Esophagus squamous epithelium (tissue), 5 donors: ENCODE measurements around the gene CNTNAP2. TPM values are rescaled to one million over a fixed set of nuclear protein-coding genes. Genes with fewer than 3 reads are reported as not detected.
"Not testable (repeated sequence)": the region's sequence is repeated elsewhere in the genome, so short reads cannot be mapped to it uniquely, and the experiment has no call there.

Experiments
- DNase-seq: peaks from one replicate; lab custom pipeline; 2025; lab: John Stamatoyannopoulos, UW
- H3K27ac ChIP-seq, 4 donors: fragments of 200-600 bp; sonication (generic); one replicate each; pipeline ENCODE4 v1.5.1; 2016 to 2019; ENCODE audit warnings: mild to moderate bottlenecking in 1 of 4
- H3K27me3 ChIP-seq, 4 donors: fragments of 200-600 bp; sonication (generic); 1 replicate in 3 of 4; 2 replicates in 1 of 4; pipeline versions ENCODE4 v1.5.1 to v1.6.0; 2017 to 2021; ENCODE audit warnings: antibody characterized with exemption in 1 of 4
- H3K36me3 ChIP-seq, 3 donors: fragments of 200-600 bp; sonication (generic); one replicate each; pipeline ENCODE4 v1.5.1; 2016 to 2019
- H3K4me1 ChIP-seq, 3 donors: fragments of 200-600 bp; sonication (generic); one replicate each; pipeline ENCODE4 v1.5.1; 2017 to 2019
- H3K4me3 ChIP-seq, 4 donors: fragments of 200-600 bp; sonication (generic); 1 replicate in 3 of 4; 2 replicates in 1 of 4; pipeline ENCODE4 v1.5.1; 2016 to 2019; ENCODE audit warnings: mild to moderate bottlenecking in 2 of 4, moderate library complexity in 1 of 4
- H3K9me3 ChIP-seq, 3 donors: fragments of 200-600 bp; sonication (generic); one replicate each; pipeline ENCODE4 v1.5.1; 2016 to 2019
- POLR2A ChIP-seq, 4 donors: fragments of 450-650 bp; IDR thresholded peaks; one replicate each; pipeline ENCODE4 v1.6.1; 2017; ENCODE audit warnings: antibody characterized with exemption in 4 of 4, mild to moderate bottlenecking in 4 of 4, moderate library complexity in 3 of 4
- WGBS, 2 donors: methylation state at CpG; one replicate each; pipeline ENCODE4 v1.1.5; 2018; 5-methylcytosine and 5-hydroxymethylcytosine counted together
- intact Hi-C: fragments of 100-400 bp; cut with DNase I; formaldehyde crosslinking; loops from one replicate; pipeline ENCODE4 v1.15.0; 2022
- total RNA-seq, 4 donors: library from RNA; depleted of rRNA; stranded (reverse); fragments of >200 nt; gene quantifications; one replicate each; pipeline ENCODE4 v1.1.0, GENCODE V29; 2016
- TF ChIP-seq, protein P1 (sequence below), 6 experiments: fragments of 450-650 bp in 4 of 6; fragments of 200-600 bp in 2 of 6; sonication (generic) in 2 of 6; IDR thresholded peaks; one replicate each; pipeline ENCODE4 v1.5.1; 2016 to 2019; ENCODE audit warnings: antibody characterized with exemption in 6 of 6, mild to moderate bottlenecking in 4 of 6, moderate library complexity in 4 of 6
- donor health status: DM: yes; HTN: yes; CAD: no.

The CNTNAP2 gene
- total RNA-seq, 4 donors from 2014 or later, result 0.95 to 2.3 (median 1.2) TPM

DNA sequence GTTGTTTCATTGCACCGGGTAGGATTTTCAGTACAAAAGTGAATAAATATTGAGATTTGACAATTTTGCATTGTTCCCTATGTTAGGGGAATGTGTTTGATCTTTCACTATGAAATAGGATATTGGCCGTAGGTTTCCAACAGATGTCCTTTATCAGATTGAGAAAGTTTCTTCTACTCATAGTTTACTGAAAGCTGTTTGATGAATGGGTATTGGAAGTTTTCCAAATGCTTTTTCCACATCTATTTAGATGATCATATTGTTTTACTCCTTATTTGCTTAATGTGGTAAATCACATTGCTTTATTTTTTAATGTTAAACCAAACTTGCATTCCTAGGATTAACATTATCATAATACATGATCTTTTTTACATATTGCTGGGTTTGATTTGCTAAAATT, 2296.1 kb downstream of the CNTNAP2 start:
- no peak for TF ChIP-seq POLR2A (IDR thresholded peaks at IDR 0.05)
- TF ChIP-seq, protein P1, sequence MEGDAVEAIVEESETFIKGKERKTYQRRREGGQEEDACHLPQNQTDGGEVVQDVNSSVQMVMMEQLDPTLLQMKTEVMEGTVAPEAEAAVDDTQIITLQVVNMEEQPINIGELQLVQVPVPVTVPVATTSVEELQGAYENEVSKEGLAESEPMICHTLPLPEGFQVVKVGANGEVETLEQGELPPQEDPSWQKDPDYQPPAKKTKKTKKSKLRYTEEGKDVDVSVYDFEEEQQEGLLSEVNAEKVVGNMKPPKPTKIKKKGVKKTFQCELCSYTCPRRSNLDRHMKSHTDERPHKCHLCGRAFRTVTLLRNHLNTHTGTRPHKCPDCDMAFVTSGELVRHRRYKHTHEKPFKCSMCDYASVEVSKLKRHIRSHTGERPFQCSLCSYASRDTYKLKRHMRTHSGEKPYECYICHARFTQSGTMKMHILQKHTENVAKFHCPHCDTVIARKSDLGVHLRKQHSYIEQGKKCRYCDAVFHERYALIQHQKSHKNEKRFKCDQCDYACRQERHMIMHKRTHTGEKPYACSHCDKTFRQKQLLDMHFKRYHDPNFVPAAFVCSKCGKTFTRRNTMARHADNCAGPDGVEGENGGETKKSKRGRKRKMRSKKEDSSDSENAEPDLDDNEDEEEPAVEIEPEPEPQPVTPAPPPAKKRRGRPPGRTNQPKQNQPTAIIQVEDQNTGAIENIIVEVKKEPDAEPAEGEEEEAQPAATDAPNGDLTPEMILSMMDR (IDR thresholded peaks at IDR 0.05), result no peak
- H3K4me1 ChIP-seq, result no peaks in the 10 kb centered on the region
- intact Hi-C loops, result no loop called here
- WGBS, 2 donors, result 49 to 58% methylated on average over 2 of the region's 2 CpGs
- no peak overlapping the region for H3K27ac ChIP-seq
- H3K9me3 ChIP-seq, result no peaks in the 10 kb centered on the region
- no peak overlapping the region for H3K4me3 ChIP-seq
- no peaks in the 10 kb centered on the region for H3K27me3 ChIP-seq
- DNase-seq, result no peak
- H3K36me3 ChIP-seq, result no peaks in the 10 kb centered on the region

- H3K27me3 ChIP-seq, result peaks cover 0 to 8% (median 0%) of the 10 kb centered on the region in 4 donors
- 76 to 77% methylated on average over 11 of the region's 11 CpGs for WGBS, 2 donors
- TF ChIP-seq, protein P1 (IDR thresholded peaks at IDR 0.05), result no peak
- TF ChIP-seq POLR2A (IDR thresholded peaks at IDR 0.05), result no peak
- no peaks in the 10 kb centered on the region for H3K9me3 ChIP-seq
- H3K27ac ChIP-seq, result no peak overlapping the region
- H3K4me1 ChIP-seq, result no peaks in the 10 kb centered on the region
- H3K4me3 ChIP-seq, result no peak overlapping the region
- H3K36me3 ChIP-seq, result no peaks in the 10 kb centered on the region
- intact Hi-C loops, result no loop called here
- DNase-seq, result no peak
Measured at GRCh38 chr7:148419856-148420832, 2303.5 kb downstream of the CNTNAP2 start.

DNA sequence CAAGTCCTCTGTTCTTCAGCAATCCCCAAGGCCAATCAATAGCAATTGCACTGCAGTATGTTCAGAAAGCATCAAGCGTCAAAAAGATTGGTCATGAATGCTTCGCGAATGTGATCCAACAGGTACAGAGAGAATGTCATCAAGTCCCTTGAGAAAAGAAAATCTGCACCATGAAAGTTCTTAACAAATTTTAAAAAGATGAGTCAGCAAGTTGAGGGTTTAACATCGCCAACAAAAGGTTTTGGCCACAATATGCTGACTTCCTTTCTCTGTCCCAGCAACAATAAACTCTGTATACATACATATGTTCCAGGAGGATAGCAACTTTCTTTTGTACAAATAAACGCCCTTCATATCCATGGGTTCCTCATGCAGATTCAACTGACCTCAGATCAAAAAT, 2305.4 kb downstream of the CNTNAP2 start:
- no peak overlapping the region for H3K27ac ChIP-seq
- no peaks in the 10 kb centered on the region for H3K9me3 ChIP-seq
- 78 to 82% methylated on average over 5 of the region's 5 CpGs for WGBS, 2 donors
- no peaks in the 10 kb centered on the region for H3K36me3 ChIP-seq
- intact Hi-C loops, result no loop called here
- no peak for DNase-seq
- H3K4me3 ChIP-seq, result no peak overlapping the region
- H3K4me1 ChIP-seq, result no peaks in the 10 kb centered on the region
- H3K27me3 ChIP-seq, result peaks cover 0 to 8% (median 0%) of the 10 kb centered on the region in 4 donors
- no peak for TF ChIP-seq POLR2A (IDR thresholded peaks at IDR 0.05)
- TF ChIP-seq, protein P1 (IDR thresholded peaks at IDR 0.05), result no peak

GRCh38 chr7:148426393-148426792, 2309.8 kb downstream of the CNTNAP2 start:
- H3K9me3 ChIP-seq, H3K27ac ChIP-seq, DNase-seq, H3K4me1 ChIP-seq, H3K4me3 ChIP-seq, H3K27me3 ChIP-seq, intact Hi-C loops, H3K36me3 ChIP-seq: not testable (repeated sequence)
- no CpG with 5 or more reads among the region's 24 CpGs for WGBS, 2 donors

DNA sequence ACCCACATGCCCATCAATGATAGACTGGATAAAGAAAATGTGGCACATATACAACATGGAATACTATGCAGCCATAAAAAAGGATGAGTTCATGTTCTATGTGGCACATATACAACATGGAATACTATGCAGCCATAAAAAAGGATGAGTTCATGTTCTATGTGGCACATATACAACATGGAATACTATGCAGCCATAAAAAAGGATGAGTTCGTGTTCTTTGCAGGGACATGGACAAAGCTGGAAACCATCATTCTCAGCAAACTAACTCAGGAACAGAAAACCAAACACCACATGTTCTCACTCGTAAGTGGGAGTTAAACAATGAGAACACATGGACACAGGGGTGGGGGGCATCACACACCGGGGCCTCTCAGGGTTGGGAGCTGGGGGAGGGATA, 2314.1 kb downstream of the CNTNAP2 start:
- H3K27me3 ChIP-seq, intact Hi-C loops, DNase-seq, H3K4me3 ChIP-seq, H3K4me1 ChIP-seq, H3K9me3 ChIP-seq, H3K36me3 ChIP-seq, H3K27ac ChIP-seq: not testable (repeated sequence)
- WGBS, 2 donors, result 79 to 90% methylated on average over 3 of the region's 3 CpGs

GRCh38 chr7:148433521-148434180, 2317.1 kb downstream of the CNTNAP2 start:
- DNase-seq, result no peak
- Histone ChIP-seq H3K27ac (no peak overlapping the region), H3K4me1 (no peaks in the 10 kb centered on the region), H3K36me3 (no peaks in the 10 kb centered on the region), H3K27me3 (no peaks in the 10 kb centered on the region), H3K4me3 (no peak overlapping the region), H3K9me3 (no peaks in the 10 kb centered on the region)
- TF ChIP-seq, protein P1 (IDR thresholded peaks at IDR 0.05), result no peak
- TF ChIP-seq POLR2A (IDR thresholded peaks at IDR 0.05), result no peak
- intact Hi-C loops, result no loop called here
- 69 to 81% methylated on average over 3 of the region's 3 CpGs for WGBS, 2 donors
